ENCODE data around the gene TMEM139. TPM values are rescaled to one million over a fixed set of nuclear protein-coding genes. Genes with fewer than 3 reads are reported as not detected.
A peak's percentile ranks its signal among the peaks of the same experiment; 100 is the strongest.

TMEM139 gene
- polyA plus RNA-seq, 3 donors: 0.55 TPM; not detected in 2

DNA sequence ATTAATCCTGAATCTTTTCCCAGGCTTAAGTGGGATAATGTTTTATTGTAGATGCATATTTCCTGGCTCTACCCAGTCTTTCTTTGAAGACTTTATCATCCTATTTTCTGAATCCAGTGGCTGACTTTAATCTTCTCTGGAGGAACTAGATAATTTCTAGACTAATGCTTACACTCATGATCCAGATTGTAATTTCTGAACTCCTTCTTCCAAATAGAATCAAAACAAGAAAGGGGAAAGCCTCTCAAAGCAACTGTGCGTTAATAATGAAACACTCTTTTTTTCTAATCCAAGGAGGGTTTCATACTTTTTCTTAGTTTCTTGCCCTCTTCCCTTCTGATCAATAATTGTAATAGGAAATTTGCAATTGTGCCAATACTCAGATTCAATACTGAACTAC lies 13.5 kb upstream of the TMEM139 start:
- Histone ChIP-seq H3K4me2 (replicated peaks; ENCODE audit: extremely low read depth, low read length, poor library complexity, severe bottlenecking) (no peak overlapping the region), H3K79me2 (ENCODE audit: insufficient read depth, low read length) (peaks cover 6% of the 10 kb centered on the region), H2AFZ (ENCODE audit: insufficient read depth, low read depth, low read length, poor library complexity, severe bottlenecking) (no peak overlapping the region), H3K9me3 (replicated peaks in 1 of 2; ENCODE audit: control insufficient read depth in 1 of 2, insufficient read depth in 1 of 2, low read length in 2 of 2) (no peaks in the 10 kb centered on the region), H3K9ac (ENCODE audit: insufficient read depth, low read length, poor library complexity, severe bottlenecking) (no peak overlapping the region), H3K27ac (ENCODE audit: low read depth in 1 of 2, low read length in 2 of 2) (no peak overlapping the region), H3K4me1 (ENCODE audit: control insufficient read depth in 1 of 2, insufficient read depth in 2 of 2, low read length in 2 of 2) (no peaks in the 10 kb centered on the region), H3K4me3 (replicated peaks in 1 of 3; ENCODE audit: low read depth in 2 of 3, low read length in 3 of 3) (no peak overlapping the region), H3K36me3 (replicated peaks in 1 of 2; ENCODE audit: control insufficient read depth in 1 of 2, insufficient read depth in 2 of 2, low read length in 2 of 2) (peaks cover 34 to 60% of the 10 kb centered on the region in 2 donors), H4K20me1 (ENCODE audit: insufficient read depth, low read length) (peaks cover 28% of the 10 kb centered on the region), H3K27me3 (ENCODE audit: control insufficient read depth in 2 of 2, insufficient read depth in 2 of 2, low read length in 2 of 2) (no peaks in the 10 kb centered on the region)
- Mint-ChIP-seq H3K27ac (no peak overlapping the region), H3K4me1 (peaks cover 12% of the 10 kb centered on the region), H3K4me3 (no peak overlapping the region), H3K27me3 (ENCODE audit: low read depth in 3 of 3) (peaks cover 0 to 2% (median 1%) of the 10 kb centered on the region in 3 donors), H3K36me3 (peaks cover 45% of the 10 kb centered on the region in 2 donors), H3K9me3 (no peaks in the 10 kb centered on the region)
- no peak for DNase-seq
- no CpG with 5 or more reads among the region's 1 CpG for WGBS (ENCODE audit: insufficient coverage)
- TF ChIP-seq, protein P1, sequence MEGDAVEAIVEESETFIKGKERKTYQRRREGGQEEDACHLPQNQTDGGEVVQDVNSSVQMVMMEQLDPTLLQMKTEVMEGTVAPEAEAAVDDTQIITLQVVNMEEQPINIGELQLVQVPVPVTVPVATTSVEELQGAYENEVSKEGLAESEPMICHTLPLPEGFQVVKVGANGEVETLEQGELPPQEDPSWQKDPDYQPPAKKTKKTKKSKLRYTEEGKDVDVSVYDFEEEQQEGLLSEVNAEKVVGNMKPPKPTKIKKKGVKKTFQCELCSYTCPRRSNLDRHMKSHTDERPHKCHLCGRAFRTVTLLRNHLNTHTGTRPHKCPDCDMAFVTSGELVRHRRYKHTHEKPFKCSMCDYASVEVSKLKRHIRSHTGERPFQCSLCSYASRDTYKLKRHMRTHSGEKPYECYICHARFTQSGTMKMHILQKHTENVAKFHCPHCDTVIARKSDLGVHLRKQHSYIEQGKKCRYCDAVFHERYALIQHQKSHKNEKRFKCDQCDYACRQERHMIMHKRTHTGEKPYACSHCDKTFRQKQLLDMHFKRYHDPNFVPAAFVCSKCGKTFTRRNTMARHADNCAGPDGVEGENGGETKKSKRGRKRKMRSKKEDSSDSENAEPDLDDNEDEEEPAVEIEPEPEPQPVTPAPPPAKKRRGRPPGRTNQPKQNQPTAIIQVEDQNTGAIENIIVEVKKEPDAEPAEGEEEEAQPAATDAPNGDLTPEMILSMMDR (IDR thresholded peaks at IDR 0.05): no peak
- intact Hi-C loops (cut with micrococcal nuclease): no loop called here

DNA sequence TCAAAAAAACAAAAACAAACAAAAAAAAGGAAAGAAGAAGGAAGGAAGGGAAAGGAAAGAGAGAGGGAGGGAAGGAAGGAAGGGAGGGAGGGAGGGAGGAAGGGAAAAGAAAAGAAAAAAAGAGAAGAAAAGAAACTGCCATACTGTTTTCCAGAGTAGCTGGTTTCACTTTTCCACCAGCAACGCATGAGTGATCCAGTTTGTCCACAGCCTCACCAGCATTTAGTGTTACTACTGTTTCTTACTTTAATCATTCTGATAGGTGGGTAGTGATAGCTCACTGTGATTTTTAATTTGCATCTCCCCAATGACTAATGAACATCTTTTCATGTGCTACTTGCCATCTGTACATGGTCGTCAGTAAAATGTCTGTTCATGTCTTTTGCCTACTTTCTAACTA lies 11.9 kb upstream of the TMEM139 start:
- H3K27ac ChIP-seq (ENCODE audit: low read depth in 1 of 2, low read length in 2 of 2): no peak overlapping the region
- intact Hi-C loops (cut with micrococcal nuclease): no loop called here
- no peaks in the 10 kb centered on the region for H3K9me3 Mint-ChIP-seq
- H3K9ac ChIP-seq (ENCODE audit: insufficient read depth, low read length, poor library complexity, severe bottlenecking): no peak overlapping the region
- WGBS (ENCODE audit: insufficient coverage): no CpG with 5 or more reads among the region's 2 CpGs
- peaks cover 11% of the 10 kb centered on the region for H3K4me1 Mint-ChIP-seq
- H3K9me3 ChIP-seq (replicated peaks in 1 of 2; ENCODE audit: control insufficient read depth in 1 of 2, insufficient read depth in 1 of 2, low read length in 2 of 2): no peaks in the 10 kb centered on the region
- H2AFZ ChIP-seq (ENCODE audit: insufficient read depth, low read depth, low read length, poor library complexity, severe bottlenecking): no peak overlapping the region
- H3K4me1 ChIP-seq (ENCODE audit: control insufficient read depth in 1 of 2, insufficient read depth in 2 of 2, low read length in 2 of 2): no peaks in the 10 kb centered on the region
- H3K27me3 ChIP-seq (ENCODE audit: control insufficient read depth in 2 of 2, insufficient read depth in 2 of 2, low read length in 2 of 2): no peaks in the 10 kb centered on the region
- H3K4me3 ChIP-seq (replicated peaks in 1 of 3; ENCODE audit: low read depth in 2 of 3, low read length in 3 of 3): no peak overlapping the region
- H3K36me3 ChIP-seq (replicated peaks in 1 of 2; ENCODE audit: control insufficient read depth in 1 of 2, insufficient read depth in 2 of 2, low read length in 2 of 2): peaks cover 22 to 44% of the 10 kb centered on the region in 2 donors
- no peaks in the 10 kb centered on the region for H3K79me2 ChIP-seq (ENCODE audit: insufficient read depth, low read length)
- DNase-seq: no peak
- H3K4me2 ChIP-seq (replicated peaks; ENCODE audit: extremely low read depth, low read length, poor library complexity, severe bottlenecking): no peak overlapping the region
- H3K36me3 Mint-ChIP-seq: peaks cover 29% of the 10 kb centered on the region in 2 donors
- peaks cover 12% of the 10 kb centered on the region for H4K20me1 ChIP-seq (ENCODE audit: insufficient read depth, low read length)
- peak overlapping the region in 2 of 7 donors; percentile 7 to 41 for H3K27ac Mint-ChIP-seq
- peaks cover 0 to 1% (median 1%) of the 10 kb centered on the region in 3 donors for H3K27me3 Mint-ChIP-seq (ENCODE audit: low read depth in 3 of 3)
- TF ChIP-seq, protein P1 (IDR thresholded peaks at IDR 0.05): no peak
- no peak overlapping the region for H3K4me3 Mint-ChIP-seq
